GM12878 (cell line): ENCODE measurements around the gene DOCK1. TPM values are rescaled to one million over a fixed set of nuclear protein-coding genes. Genes with fewer than 3 reads are reported as not detected.

Experiments used
- ATAC-seq: fragments of 200-7000 bp; cut with Tn5 transposase; 3 replicates; pipeline ENCODE4 v1.9.1; 2020; ENCODE audit warnings: mild to moderate bottlenecking, moderate library complexity
- BruUV-seq: library from RNA; stranded (reverse); fragments of 400-500 nt; replicated peaks from 2 replicates; lab custom pipeline; 2021; lab: Mats Ljungman, UMichigan
- CTCF ChIA-PET: fragments of 300-600 bp; sonication (Branson Sonifier 250); formaldehyde crosslinking; extraction: SDS; loops from one replicate; lab custom pipeline; 2021; ENCODE audit warnings: inconsistent platforms; lab: Yijun Ruan, JAX
- POLR2A ChIA-PET: fragments of 350-600 bp; formaldehyde crosslinking; extraction: SDS; loops from one replicate; lab custom pipeline; 2021; ENCODE audit warnings: inconsistent platforms; lab: Charles Lee
- RAD21 ChIA-PET: fragments of 300-600 bp; sonication (Branson Sonifier 250); formaldehyde crosslinking; loops from one replicate; lab custom pipeline; 2023; ENCODE audit warnings: antibody characterized with exemption; ENCODE audit not compliant: unreplicated experiment; lab: Charles Lee
- SMC1A ChIA-PET: fragments of 300-600 bp; sonication (Branson Sonifier 250); formaldehyde crosslinking; loops from one replicate; lab custom pipeline; 2023; ENCODE audit not compliant: unreplicated experiment, uncharacterized antibody; lab: Charles Lee
- DNase-seq: peaks from one replicate; pipeline ENCODE4 v3.0.0-alpha.2; 2011; ENCODE audit warnings: low read depth, low spot score
- FAIRE-seq: peaks from 3 replicates; lab custom pipeline; 2011; peaks lifted over from hg19 to GRCh38; lab: Jason Lieb, UNC
- H2AFZ ChIP-seq: 2 replicates; pipeline ENCODE4 v1.6.0; 2011; ENCODE audit warnings: low read depth, low read length, control low read depth; ENCODE audit not compliant: control insufficient read depth
- H3K27ac ChIP-seq: 2 replicates; pipeline ENCODE4 v1.5.1; 2011; ENCODE audit warnings: control low read depth; ENCODE audit not compliant: control insufficient read depth, insufficient read depth
- H3K27me3 ChIP-seq, 2 experiments: replicated peaks in 1 of 2; 2 replicates each; pipeline versions ENCODE4 v1.6.0 to v1.6.1; 2011; ENCODE audit warnings: low read length in 1 of 2; ENCODE audit not compliant: control insufficient read depth in 2 of 2, insufficient read depth in 2 of 2
- H3K36me3 ChIP-seq, 2 experiments: 2 replicates each; pipeline ENCODE4 v1.5.1; 2011; ENCODE audit warnings: low read length in 1 of 2; ENCODE audit not compliant: control insufficient read depth in 2 of 2, insufficient read depth in 2 of 2
- H3K4me1 ChIP-seq: 2 replicates; pipeline ENCODE4 v1.6.1; 2011; ENCODE audit warnings: mild to moderate bottlenecking, low read length, moderate library complexity, mixed read lengths; ENCODE audit not compliant: control insufficient read depth, insufficient read depth
- H3K4me2 ChIP-seq: 2 replicates; pipeline ENCODE4 v1.6.0; 2011; ENCODE audit warnings: control low read depth; ENCODE audit not compliant: control insufficient read depth, insufficient read depth
- H3K4me3 ChIP-seq: fragments of 200-600 bp; sonication (generic); 2 replicates; pipeline ENCODE4 v1.5.1; 2016
- H3K79me2 ChIP-seq: 2 replicates; pipeline ENCODE4 v1.6.0; 2011; ENCODE audit warnings: low read length; ENCODE audit not compliant: control insufficient read depth, insufficient read depth
- H3K9ac ChIP-seq: 2 replicates; pipeline ENCODE4 v1.8.0; 2011; ENCODE audit warnings: low read length, control low read depth, mixed read lengths; ENCODE audit not compliant: control insufficient read depth, insufficient read depth
- H3K9me3 ChIP-seq: replicated peaks from 3 replicates; pipeline ENCODE4 v1.5.1; 2011; ENCODE audit warnings: mild to moderate bottlenecking, low read length; ENCODE audit not compliant: control insufficient read depth, insufficient read depth
- H4K20me1 ChIP-seq: 2 replicates; pipeline ENCODE4 v1.6.0; 2011; ENCODE audit not compliant: control insufficient read depth, insufficient read depth
- BCL11A ChIP-seq: IDR thresholded peaks from 2 replicates; pipeline ENCODE4 v1.6.1; 2011; ENCODE audit warnings: low read depth, low read length
- CREM ChIP-seq: IDR thresholded peaks from 2 replicates; pipeline ENCODE4 v1.6.1; 2014; ENCODE audit warnings: antibody characterized with exemption, low read depth
- E2F8 ChIP-seq: fragments of 450-650 bp; IDR thresholded peaks from 2 replicates; pipeline ENCODE4 v1.6.1; 2018; ENCODE audit warnings: mild to moderate bottlenecking, low read depth, moderate library complexity; ENCODE audit not compliant: partially characterized antibody
- GATAD2B ChIP-seq: fragments of 450-650 bp; conservative IDR thresholded peaks from 2 replicates; pipeline ENCODE4 v1.6.1; 2017; ENCODE audit warnings: low read depth, mild to moderate bottlenecking, moderate library complexity
- HDAC2 ChIP-seq: fragments of 200-600 bp; sonication (generic); IDR thresholded peaks from 2 replicates; pipeline ENCODE4 v1.6.1; 2017
- IKZF1 ChIP-seq: fragments of 450-650 bp; conservative IDR thresholded peaks from 2 replicates; pipeline ENCODE4 v1.6.1; 2017; ENCODE audit warnings: antibody characterized with exemption, mild to moderate bottlenecking
- KLF5 ChIP-seq: fragments of 450-650 bp; IDR thresholded peaks from 2 replicates; pipeline ENCODE4 v1.6.1; 2014; ENCODE audit warnings: mild to moderate bottlenecking; ENCODE audit not compliant: partially characterized antibody
- LARP7 ChIP-seq: fragments of 450-650 bp; IDR thresholded peaks from 2 replicates; pipeline ENCODE4 v1.6.1; 2017; ENCODE audit warnings: mild to moderate bottlenecking
- MEF2A ChIP-seq: IDR thresholded peaks from 2 replicates; pipeline ENCODE4 v1.6.1; 2011; ENCODE audit warnings: low read depth, mild to moderate bottlenecking, low read length, moderate library complexity; ENCODE audit not compliant: insufficient read depth
- NR2C2 ChIP-seq: IDR thresholded peaks from 2 replicates; pipeline ENCODE4 v1.6.1; 2011; ENCODE audit warnings: borderline replicate concordance, low read depth; ENCODE audit not compliant: control insufficient read depth, insufficient read length
- NR2F1 ChIP-seq: fragments of 450-650 bp; conservative IDR thresholded peaks from 2 replicates; pipeline ENCODE4 v1.6.1; 2017; ENCODE audit warnings: mild to moderate bottlenecking
- PKNOX1 ChIP-seq: fragments of 450-650 bp; IDR thresholded peaks from 2 replicates; pipeline ENCODE4 v1.6.1; 2016; ENCODE audit warnings: mild to moderate bottlenecking
- POU2F2 ChIP-seq: IDR thresholded peaks from 3 replicates; pipeline ENCODE4 v1.6.1; 2011; ENCODE audit warnings: low read depth, mild to moderate bottlenecking, low read length, borderline replicate concordance
- PRDM15 ChIP-seq: fragments of 450-650 bp; formaldehyde crosslinking; IDR thresholded peaks from 2 replicates; pipeline ENCODE4 v1.4.0; 2020; ENCODE audit warnings: mild to moderate bottlenecking, moderate library complexity
- SMARCA5 ChIP-seq: fragments of 450-650 bp; IDR thresholded peaks from 2 replicates; pipeline ENCODE4 v1.6.1; 2017; ENCODE audit warnings: mild to moderate bottlenecking
- SRF ChIP-seq, 2 experiments: IDR thresholded peaks; 2 replicates each; pipeline ENCODE4 v1.6.1; 2011; ENCODE audit warnings: low read depth in 2 of 2, low read length in 2 of 2, mild to moderate bottlenecking in 1 of 2, moderate library complexity in 1 of 2
- TARDBP ChIP-seq: IDR thresholded peaks from 2 replicates; pipeline ENCODE4 v1.6.1; 2016; ENCODE audit warnings: borderline replicate concordance
- TCF12 ChIP-seq: IDR thresholded peaks from 2 replicates; pipeline ENCODE4 v1.6.1; 2011; ENCODE audit warnings: low read depth, mild to moderate bottlenecking, low read length
- TCF7 ChIP-seq: IDR thresholded peaks from 2 replicates; pipeline ENCODE4 v1.6.1; 2014; ENCODE audit warnings: antibody characterized with exemption, borderline replicate concordance
- YBX1 ChIP-seq: fragments of 450-650 bp; IDR thresholded peaks from 2 replicates; pipeline ENCODE4 v1.6.1; 2016; ENCODE audit warnings: antibody characterized with exemption
- WGBS: methylation state at CpG from one replicate; pipeline ENCODE4 v1.1.6; 2016; ENCODE audit warnings: low lambda C conversion rate; ENCODE audit not compliant: insufficient replicate concordance, insufficient coverage; ENCODE audit errors: missing lambda C conversion rate; 5-methylcytosine and 5-hydroxymethylcytosine counted together
- in situ Hi-C: fragments of 300-500 bp; cut with MboI; formaldehyde crosslinking; loops from 9 replicates; pipeline ENCODE4 v1.14.3; 2018; ENCODE audit warnings: mixed read lengths
- intact Hi-C: fragments of 100-400 bp; cut with micrococcal nuclease; formaldehyde crosslinking; loops from one replicate; pipeline ENCODE4 v1.14.2; 2022; ENCODE audit not compliant: unreplicated experiment
- polyA plus RNA-seq, 11 experiments: library from polyadenylated mRNA; depleted of rRNA in 4 of 11; unstranded in 6 of 11; stranded (reverse) in 5 of 11; fragments of >200 nt; fragmentation: Nextera tagmentation in 4 of 11; fragmentation: Illumina TruSeq in 1 of 11; extraction: Ambion mirVana in 4 of 11; extraction: Trizol in 1 of 11; gene quantifications; 1 replicate in 1 of 11; 2 replicates in 10 of 11; pipeline versions ENCODE4 v1.2.1 to v1.2.3, GENCODE V29; 2011 to 2016; ENCODE audit warnings: inconsistent platforms in 2 of 11, missing spikeins in 2 of 11, low read depth in 1 of 11
- total RNA-seq, 4 experiments: library from RNA; depleted of rRNA in 3 of 4; stranded (reverse); fragments of >200 nt in 3 of 4; fragmentation: Illumina TruSeq in 1 of 4; extraction: Trizol in 1 of 4; gene quantifications; 2 replicates each; pipeline versions ENCODE4 v1.2.1 to v1.2.3, GENCODE V29; 2013 to 2021

The DOCK1 gene
- total and polyA plus RNA-seq, 10 of the 15 experiments (the other 5 are each of a cell fraction or from before 2014, with no cell fraction given) = 0.05 to 0.18 TPM; not detected in 8

GRCh38 chr10:127353544-127353943 is 448.3 kb downstream of the DOCK1 start:
- BruUV-seq = no TSS peak
- ChIA-PET POLR2A (no interaction called here), SMC1A (interaction anchor here (1.1 to 1.2 kb wide), 2 partner anchors 9 to 107 kb away, joined by 3 to 4 read pairs; no protein-coding TSS in a partner anchor), CTCF (interaction anchor here (2.7 kb wide), 1 partner anchor 110 kb away, joined by 8 read pairs; no protein-coding TSS in a partner anchor), RAD21 (no interaction called here)
- FAIRE-seq (no peak), ATAC-seq (peak; percentile 83), DNase-seq (no peak)
- Histone ChIP-seq H3K79me2 (no peaks in the 10 kb centered on the region), H3K36me3 (no peaks in the 10 kb centered on the region), H4K20me1 (no peaks in the 10 kb centered on the region), H3K4me3 (no peak overlapping the region), H3K27me3 (no peaks in the 10 kb centered on the region), H3K9ac (no peak overlapping the region), H3K4me2 (no peak overlapping the region), H3K9me3 (no peaks in the 10 kb centered on the region), H2AFZ (no peak overlapping the region), H3K27ac (no peak overlapping the region), H3K4me1 (no peaks in the 10 kb centered on the region)
- in situ Hi-C loops = no loop called here
- WGBS = 49% methylated on average over 13 of the region's 13 CpGs
- intact Hi-C loops = no loop called here
- TF ChIP-seq PKNOX1 = peak; percentile 88
- no peak for TF ChIP-seq SRF (IDR thresholded peaks at IDR 0.05; ENCODE audit: low read depth in 2 of 2, low read length in 2 of 2)
- TF ChIP-seq NR2C2 = no peak
- peak; percentile 59; the same call in 1 of the 2 replicates for TF ChIP-seq BCL11A
- TF ChIP-seq GATAD2B = 0 out of 2 replicates have a peak, but pooled peaks have one; percentile 40
- peak; percentile 50 for TF ChIP-seq NR2F1
- no peak for TF ChIP-seq LARP7
- TF ChIP-seq PRDM15 = no peak
- no peak for TF ChIP-seq HDAC2
- no peak for TF ChIP-seq POU2F2
- TF ChIP-seq E2F8 = no peak
- no peak for TF ChIP-seq MEF2A
- TF ChIP-seq TCF12 = peak; percentile 69; the same call in 1 of the 2 replicates
- no peak for TF ChIP-seq TCF7
- TF ChIP-seq TARDBP = no peak
- TF ChIP-seq CREM = no peak
- no peak for TF ChIP-seq KLF5
- no peak for TF ChIP-seq SMARCA5
- no peak for TF ChIP-seq YBX1
- TF ChIP-seq IKZF1 = 0 out of 2 replicates have a peak, but pooled peaks have one; percentile 55
